ENCODE data around the gene BOLA3. TPM values are rescaled to one million over a fixed set of nuclear protein-coding genes. Genes with fewer than 3 reads are reported as not detected.

BOLA3 gene
- total RNA-seq, 4 donors from 2014 or later, result 3.0 to 51.5 (median 44.0) TPM; not detected in 1

- Histone ChIP-seq H3K9me3 (no peaks in the 10 kb centered on the region), H3K27me3 (no peaks in the 10 kb centered on the region), H3K36me3 (peaks cover 0 to 30% (median 9%) of the 10 kb centered on the region in 4 donors), H3K4me1 (no peaks in the 10 kb centered on the region), H3K4me3 (no peak overlapping the region), H3K27ac (no peak overlapping the region)
- TF ChIP-seq CTCF (IDR thresholded peaks at IDR 0.05) (no peak), POLR2A (IDR thresholded peaks at IDR 0.05) (no peak), EP300 (IDR thresholded peaks at IDR 0.05; ENCODE audit: low read depth) (no peak), POLR2AphosphoS5 (IDR thresholded peaks at IDR 0.05) (no peak)
- 96 to 97% methylated on average over 8 of the region's 8 CpGs for WGBS, 2 donors (ENCODE audit: low coverage in 1 of 2)
- no peak for DNase-seq
- in situ Hi-C loops (cut with MboI; ENCODE audit: low pct_ligation_motif_present in 1 of 4, low pct_unique_long_range_greater_than_20kb in 1 of 4, low sequenced_read_pairs in 3 of 4), result no loop called here
- intact Hi-C loops (cut with DNase I; ENCODE audit: low total_unique reads), result no loop called here
These were observed 42.3 kb downstream of the BOLA3 start for GRCh38 chr2:74105413-74105812.

GRCh38 chr2:74104839-74105238 lies 42.9 kb downstream of the BOLA3 start:
- no peak overlapping the region for H3K4me3 ChIP-seq
- WGBS, 2 donors (ENCODE audit: low coverage in 1 of 2), result 94 to 97% methylated on average over 5 to 7 of the region's 7 CpGs
- no peak for DNase-seq
- intact Hi-C loops (cut with DNase I; ENCODE audit: low total_unique reads), result no loop called here
- H3K36me3 ChIP-seq, result peaks cover 0 to 36% (median 11%) of the 10 kb centered on the region in 4 donors
- H3K4me1 ChIP-seq, result no peaks in the 10 kb centered on the region
- no peaks in the 10 kb centered on the region for H3K27me3 ChIP-seq
- H3K9me3 ChIP-seq, result no peaks in the 10 kb centered on the region
- TF ChIP-seq POLR2A (IDR thresholded peaks at IDR 0.05) (no peak), EP300 (IDR thresholded peaks at IDR 0.05; ENCODE audit: low read depth) (no peak), POLR2AphosphoS5 (IDR thresholded peaks at IDR 0.05) (no peak), CTCF (IDR thresholded peaks at IDR 0.05) (no peak)
- in situ Hi-C loops (cut with MboI; ENCODE audit: low pct_ligation_motif_present in 1 of 4, low pct_unique_long_range_greater_than_20kb in 1 of 4, low sequenced_read_pairs in 3 of 4), result no loop called here
- H3K27ac ChIP-seq, result no peak overlapping the region

GRCh38 chr2:74103763-74104162 lies 43.9 kb downstream of the BOLA3 start:
- Histone ChIP-seq H3K4me1 (no peaks in the 10 kb centered on the region), H3K27ac (no peak overlapping the region), H3K9me3 (no peaks in the 10 kb centered on the region), H3K36me3 (peaks cover 0 to 44% (median 11%) of the 10 kb centered on the region in 4 donors), H3K27me3 (no peaks in the 10 kb centered on the region), H3K4me3 (no peak overlapping the region)
- 84% methylated on average over 4 to 6 of the region's 6 CpGs for WGBS, 2 donors (ENCODE audit: low coverage in 1 of 2)
- no peak for DNase-seq
- in situ Hi-C loops (cut with MboI; ENCODE audit: low pct_ligation_motif_present in 1 of 4, low pct_unique_long_range_greater_than_20kb in 1 of 4, low sequenced_read_pairs in 3 of 4), result no loop called here
- intact Hi-C loops (cut with DNase I; ENCODE audit: low total_unique reads), result no loop called here
- TF ChIP-seq POLR2AphosphoS5 (IDR thresholded peaks at IDR 0.05) (no peak), EP300 (IDR thresholded peaks at IDR 0.05; ENCODE audit: low read depth) (no peak), POLR2A (IDR thresholded peaks at IDR 0.05) (no peak), CTCF (IDR thresholded peaks at IDR 0.05) (no peak)

GRCh38 chr2:74102516-74102915 lies 45.2 kb downstream of the BOLA3 start:
- no peak for TF ChIP-seq POLR2A (IDR thresholded peaks at IDR 0.05)
- no peak for TF ChIP-seq CTCF (IDR thresholded peaks at IDR 0.05)
- no peak for TF ChIP-seq EP300 (IDR thresholded peaks at IDR 0.05; ENCODE audit: low read depth)
- no peak for TF ChIP-seq POLR2AphosphoS5 (IDR thresholded peaks at IDR 0.05)
- no peaks in the 10 kb centered on the region for H3K9me3 ChIP-seq
- no peak for DNase-seq
- H3K4me3 ChIP-seq, result no peak overlapping the region
- H3K27ac ChIP-seq, result no peak overlapping the region
- in situ Hi-C loops (cut with MboI; ENCODE audit: low pct_ligation_motif_present in 1 of 4, low pct_unique_long_range_greater_than_20kb in 1 of 4, low sequenced_read_pairs in 3 of 4) (no loop called here), intact Hi-C loops (cut with DNase I; ENCODE audit: low total_unique reads) (no loop called here)
- no peaks in the 10 kb centered on the region for H3K4me1 ChIP-seq
- H3K27me3 ChIP-seq, result no peaks in the 10 kb centered on the region
- 90 to 98% methylated on average over 2 to 14 of the region's 14 CpGs for WGBS, 2 donors (ENCODE audit: low coverage in 1 of 2)
- peaks cover 0 to 44% (median 11%) of the 10 kb centered on the region in 4 donors for H3K36me3 ChIP-seq

All from transverse colon (tissue), 4 donors.